ENCODE data around the gene PODNL1.

The PODNL1 gene

GRCh38 chr19:13956365-13956744, 18.1 kb upstream of the PODNL1 start:
- no peak for DNase-seq (ENCODE audit: low read depth)

GRCh38 chr19:13955662-13956364, 17.6 kb upstream of the PODNL1 start:
- no peak for DNase-seq (ENCODE audit: low read depth)

GRCh38 chr19:13954185-13954584, 16.0 kb upstream of the PODNL1 start:
- DNase-seq (ENCODE audit: low read depth), result no peak

- peak; percentile 69 for DNase-seq (ENCODE audit: low read depth)
Measured at GRCh38 chr19:13952931-13953531, 14.8 kb upstream of the PODNL1 start.

DNA sequence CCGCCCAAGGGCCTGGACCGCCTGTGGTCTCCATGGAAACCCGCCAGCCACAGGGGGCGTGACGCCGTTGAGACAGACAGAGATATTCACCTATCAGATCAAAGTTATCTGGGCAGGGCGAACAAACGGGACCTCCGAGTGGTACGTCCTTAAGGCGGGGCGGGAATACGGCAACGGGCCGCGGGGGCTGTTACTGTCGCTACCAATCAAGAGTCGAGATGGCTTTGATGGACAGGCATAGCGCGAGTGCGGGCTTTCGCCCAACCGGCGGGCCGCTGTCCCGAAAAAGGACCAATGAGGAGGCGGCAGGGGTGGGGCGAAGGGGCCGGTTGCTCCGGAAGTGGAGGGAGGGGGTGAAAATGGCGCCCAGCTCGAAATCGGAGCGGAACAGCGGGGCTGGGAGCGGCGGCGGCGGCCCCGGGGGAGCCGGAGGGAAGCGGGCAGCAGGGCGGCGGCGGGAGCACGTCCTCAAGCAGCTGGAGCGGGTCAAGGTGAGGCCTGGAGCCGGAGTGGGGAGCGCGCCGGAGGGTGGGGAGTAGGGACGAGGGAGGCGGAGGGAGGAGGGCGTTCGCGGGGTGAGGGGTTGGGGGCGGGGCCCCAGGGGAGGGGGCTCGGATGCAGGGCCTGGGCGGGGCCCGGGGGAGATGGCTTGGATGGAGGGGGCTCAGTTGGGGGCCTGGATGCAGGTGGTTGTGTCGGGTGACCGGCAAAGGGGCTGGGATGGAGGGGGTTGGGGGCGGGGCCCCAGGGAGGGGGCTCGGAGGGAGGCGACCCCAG, 14.1 kb upstream of the PODNL1 start, which contains the start of gene DCAF15:
Gene DCAF15 (plus strand): TSS at position 356 of the 777 bp plus-strand sequence. CDS start 4 bp downstream, at position 360.
- peak; percentile 100 for DNase-seq (ENCODE audit: low read depth)

DNA sequence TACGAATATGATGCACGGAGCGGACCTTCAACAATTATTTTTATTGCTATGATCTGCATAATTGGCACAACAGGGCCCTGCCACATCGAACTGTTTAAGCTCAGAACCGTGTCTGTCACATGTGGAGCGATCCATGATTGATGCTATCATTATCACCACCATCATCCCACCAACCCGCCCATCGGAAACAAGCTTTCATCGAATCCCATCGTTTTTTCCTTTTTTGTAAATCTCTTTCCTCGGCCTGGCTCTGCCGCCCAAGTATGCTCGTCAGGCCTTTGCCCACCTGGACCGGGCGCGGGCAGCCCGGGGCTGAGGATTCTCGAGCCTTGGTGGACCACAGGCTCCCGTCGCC, 13.6 kb upstream of the PODNL1 start:
- no peak for DNase-seq (ENCODE audit: low read depth)

GRCh38 chr19:13951043-13951442, 12.8 kb upstream of the PODNL1 start:
- no peak for DNase-seq (ENCODE audit: low read depth)

GRCh38 chr19:13946414-13946813, 8.2 kb upstream of the PODNL1 start:
- DNase-seq (ENCODE audit: low read depth), result no peak

GRCh38 chr19:13942023-13942684, 3.9 kb upstream of the PODNL1 start:
- DNase-seq (ENCODE audit: low read depth), result no peak

- DNase-seq (ENCODE audit: low read depth), result no peak
Measured at GRCh38 chr19:13937479-13938300, 527 bp downstream of the PODNL1 start.

DNA sequence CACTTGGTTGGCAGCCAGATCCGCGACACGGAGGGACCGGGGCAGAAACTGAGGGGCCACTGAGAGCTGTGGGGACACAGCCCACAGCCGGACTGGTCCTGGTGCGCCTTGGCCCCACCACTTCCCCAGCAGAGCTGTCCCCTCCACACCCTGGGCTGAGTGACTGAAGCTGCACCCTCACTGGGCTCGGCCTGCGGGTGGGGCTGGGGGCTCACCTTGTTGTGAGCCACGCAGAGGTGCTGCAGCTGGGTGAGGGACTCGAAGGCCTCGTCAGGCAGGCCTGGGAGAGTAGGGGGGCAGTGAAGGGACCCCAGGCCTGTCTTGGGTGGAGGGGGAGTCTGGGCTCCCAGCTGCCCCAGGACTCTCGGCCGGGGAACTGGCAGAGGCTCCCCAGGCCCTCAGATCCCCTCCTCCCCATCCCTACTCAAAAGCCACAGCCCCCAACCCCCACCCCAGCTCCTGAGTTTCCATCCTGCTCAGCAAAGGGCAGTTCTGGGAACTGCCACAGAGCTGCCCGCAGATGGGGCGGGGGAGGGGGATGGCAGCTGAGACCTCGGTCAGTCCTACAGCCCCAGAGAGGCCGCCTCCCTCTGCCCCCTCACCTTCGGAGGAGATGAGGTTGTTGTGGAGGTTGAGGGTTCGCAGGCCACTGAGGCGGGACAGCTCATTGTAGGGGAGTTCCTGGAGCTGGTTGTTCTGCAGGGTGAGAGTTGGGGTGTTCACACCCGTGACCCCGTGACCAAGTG, 2.3 kb downstream of the PODNL1 start:
- DNase-seq (ENCODE audit: low read depth), result no peak

DNA sequence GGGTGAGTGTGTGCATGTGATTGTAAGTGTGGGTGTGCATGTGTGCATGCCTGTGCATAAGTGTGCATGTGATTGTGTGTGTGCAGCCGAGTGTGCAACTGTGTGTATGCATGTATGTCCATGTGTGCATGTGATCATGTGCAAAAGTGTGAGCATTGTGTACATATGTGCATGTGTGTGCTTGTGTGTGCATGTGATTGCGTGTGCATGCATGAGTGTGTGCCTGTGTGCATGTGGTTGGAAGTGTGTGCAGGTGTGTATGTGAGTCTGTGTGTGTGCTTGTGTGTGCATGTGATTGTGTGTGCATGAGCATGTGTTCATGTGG, 3.5 kb downstream of the PODNL1 start:
- DNase-seq (ENCODE audit: low read depth), result no peak

- DNase-seq (ENCODE audit: low read depth), result no peak
Measured at GRCh38 chr19:13932911-13933393, 5.3 kb downstream of the PODNL1 start.

- DNase-seq (ENCODE audit: low read depth), result no peak
Measured at GRCh38 chr19:13932149-13932637, 6.0 kb downstream of the PODNL1 start.

GRCh38 chr19:13931391-13932148, 6.6 kb downstream of the PODNL1 start:
- no peak for DNase-seq (ENCODE audit: low read depth)

- no peak for DNase-seq (ENCODE audit: low read depth)
Measured at GRCh38 chr19:13930402-13930801, 7.8 kb downstream of the PODNL1 start.

GRCh38 chr19:13929956-13930355, 8.3 kb downstream of the PODNL1 start:
- DNase-seq (ENCODE audit: low read depth), result no peak

DNA sequence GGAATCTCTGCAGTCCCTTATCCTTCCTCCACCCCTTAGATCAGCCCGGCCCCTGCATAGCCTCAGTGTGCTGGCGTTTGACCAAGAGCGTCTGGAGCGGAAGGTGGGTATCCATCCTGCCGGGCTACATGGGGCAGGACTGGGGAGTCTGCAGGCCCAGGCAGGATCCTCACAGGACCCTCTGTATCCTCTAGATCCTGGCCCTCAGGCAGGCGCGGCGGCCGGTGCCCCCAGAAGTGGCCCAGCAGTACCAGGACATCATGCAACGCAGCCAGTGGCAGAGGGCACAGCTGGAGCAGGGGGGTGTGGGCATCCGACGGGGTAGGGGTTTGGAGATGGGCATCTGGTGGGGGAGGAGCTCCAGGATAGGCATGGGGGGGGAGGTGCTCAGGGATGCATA, 8.9 kb downstream of the PODNL1 start:
- no peak for DNase-seq (ENCODE audit: low read depth)

DNA sequence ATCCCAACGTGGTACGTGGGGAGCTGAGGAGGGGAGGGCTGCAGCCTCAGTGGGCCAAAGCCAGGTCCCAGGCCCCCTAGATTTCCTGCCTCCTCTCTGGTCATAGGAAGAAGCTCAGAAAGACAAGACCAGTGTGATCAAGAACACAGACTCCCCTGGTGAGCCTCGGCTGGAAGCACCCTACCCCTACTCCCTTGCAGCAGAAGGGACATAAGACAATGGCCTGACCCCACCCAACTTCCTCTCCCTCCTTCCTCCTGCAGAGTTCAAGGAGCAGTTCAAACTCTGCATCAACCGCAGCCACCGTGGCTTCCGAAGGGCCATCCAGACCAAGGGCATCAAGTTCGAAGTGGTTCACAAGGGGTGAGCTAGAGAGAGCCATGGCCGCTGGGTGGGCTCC, 11.5 kb downstream of the PODNL1 start:
- no peak for DNase-seq (ENCODE audit: low read depth)

DNA sequence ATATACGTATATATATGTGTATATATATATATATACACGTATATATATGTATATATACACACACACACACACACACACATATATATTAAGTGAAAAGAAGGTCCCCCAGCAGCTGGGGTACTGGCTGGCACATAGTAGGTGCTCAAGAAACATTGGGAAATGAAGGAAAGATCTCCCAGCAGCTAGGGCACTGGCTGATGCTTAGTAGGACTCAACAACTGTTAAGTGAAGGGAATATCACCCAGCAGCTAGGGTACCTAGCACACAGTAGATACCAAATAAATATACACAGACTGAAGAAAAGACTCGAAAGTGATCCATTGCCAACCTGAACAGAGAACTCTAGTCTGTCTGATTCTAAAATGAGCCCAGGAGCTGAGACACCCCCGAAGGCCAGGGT, 12.2 kb downstream of the PODNL1 start:
- DNase-seq (ENCODE audit: low read depth), result no peak

Data from fibroblast of gingiva (primary cell).